Karpas-422 (cell line): ENCODE results near the gene ALPI. TPM values are rescaled to one million over a fixed set of nuclear protein-coding genes. Genes with fewer than 3 reads are reported as not detected.
"Not testable (repeated sequence)": the region's sequence is repeated elsewhere in the genome, so short reads cannot be mapped to it uniquely, and the experiment has no call there.

Experiments
- DNase-seq: peaks from one replicate; pipeline ENCODE4 v3.0.0-alpha.2; 2015
- H2AFZ ChIP-seq: fragments of 200-600 bp; sonication (generic); 2 replicates; pipeline ENCODE4 v1.6.1; 2014; ENCODE audit warnings: antibody characterized with exemption, low read length, mixed read lengths
- H3K27ac ChIP-seq: fragments of 200-600 bp; sonication (generic); 2 replicates; pipeline ENCODE4 v1.5.1; 2014; ENCODE audit warnings: mild to moderate bottlenecking, low read length, moderate library complexity
- H3K27me3 ChIP-seq: fragments of 200-600 bp; sonication (generic); 2 replicates; pipeline ENCODE4 v1.6.1; 2014; ENCODE audit warnings: low read length, mixed read lengths
- H3K36me3 ChIP-seq: fragments of 200-600 bp; sonication (generic); 2 replicates; pipeline ENCODE4 v1.6.1; 2014; ENCODE audit warnings: low read length, mixed read lengths; ENCODE audit not compliant: insufficient read depth
- H3K4me1 ChIP-seq: fragments of 200-600 bp; sonication (generic); 2 replicates; pipeline ENCODE4 v1.6.1; 2014; ENCODE audit warnings: mild to moderate bottlenecking, low read length, mixed read lengths
- H3K4me2 ChIP-seq: fragments of 200-600 bp; sonication (generic); 2 replicates; pipeline ENCODE4 v1.6.1; 2014; ENCODE audit warnings: low read length, low read depth, mild to moderate bottlenecking; ENCODE audit not compliant: poor library complexity, severe bottlenecking
- H3K4me3 ChIP-seq: fragments of 200-600 bp; sonication (generic); 2 replicates; pipeline ENCODE4 v1.5.1; 2014; ENCODE audit warnings: mild to moderate bottlenecking, antibody characterized with exemption, low read length, mixed read lengths
- H3K79me2 ChIP-seq: fragments of 200-600 bp; sonication (generic); 2 replicates; pipeline ENCODE4 v1.6.1; 2014; ENCODE audit warnings: mild to moderate bottlenecking, low read length, mixed read lengths
- H3K9ac ChIP-seq: fragments of 200-600 bp; sonication (generic); 2 replicates; pipeline ENCODE4 v1.6.0; 2014; ENCODE audit warnings: low read length
- H3K9me2 ChIP-seq: fragments of 200-600 bp; sonication (generic), shearing (Covaris generic); replicated peaks from 2 replicates; pipeline ENCODE4 v1.6.0; 2014; ENCODE audit warnings: mild to moderate bottlenecking, low read length, moderate library complexity; ENCODE audit not compliant: insufficient read depth
- H3K9me3 ChIP-seq: fragments of 300-700, 200-600 bp; sonication (generic); 2 replicates; pipeline ENCODE4 v1.6.1; 2014; ENCODE audit warnings: low read length, mixed read lengths
- H4K20me1 ChIP-seq: fragments of 200-600 bp; sonication (generic); 2 replicates; pipeline ENCODE4 v1.6.1; 2014; ENCODE audit warnings: mild to moderate bottlenecking, antibody characterized with exemption, low read length, low read depth; ENCODE audit not compliant: insufficient read depth
- total RNA-seq: library from RNA; depleted of rRNA; stranded (reverse); fragments of >200 nt; shearing (Covaris generic); gene quantifications from 2 replicates; pipeline ENCODE4 v1.2.3, GENCODE V29; 2014; ENCODE audit warnings: low replicate concordance

ALPI gene
- total RNA-seq, 1 experiment from 2014 or later = not detected

GRCh38 chr2:232431705-232432590, 24.0 kb upstream of the ALPI start:
- Histone ChIP-seq H4K20me1 (no peaks in the 10 kb centered on the region), H3K36me3 (no peaks in the 10 kb centered on the region), H3K9me3 (no peaks in the 10 kb centered on the region), H3K9ac (no peak overlapping the region), H2AFZ (no peak overlapping the region), H3K9me2 (no peaks in the 10 kb centered on the region), H3K4me2 (no peak overlapping the region), H3K4me1 (peaks cover 11% of the 10 kb centered on the region), H3K4me3 (no peak overlapping the region), H3K27ac (no peak overlapping the region), H3K27me3 (no peaks in the 10 kb centered on the region), H3K79me2 (no peaks in the 10 kb centered on the region)
- DNase-seq = no peak

- no peak overlapping the region for H3K4me2 ChIP-seq
- no peak overlapping the region for H3K27ac ChIP-seq
- peak; percentile 73 for DNase-seq
- peaks cover 11% of the 10 kb centered on the region for H3K4me1 ChIP-seq
- H3K9me2 ChIP-seq = no peaks in the 10 kb centered on the region
- no peaks in the 10 kb centered on the region for H4K20me1 ChIP-seq
- H3K27me3 ChIP-seq = no peaks in the 10 kb centered on the region
- no peak overlapping the region for H3K4me3 ChIP-seq
- H3K9me3 ChIP-seq = no peaks in the 10 kb centered on the region
- no peaks in the 10 kb centered on the region for H3K79me2 ChIP-seq
- no peak overlapping the region for H2AFZ ChIP-seq
- no peak overlapping the region for H3K9ac ChIP-seq
- H3K36me3 ChIP-seq = no peaks in the 10 kb centered on the region
Observed at GRCh38 chr2:232432598-232433184, 23.3 kb upstream of the ALPI start.

- not testable (repeated sequence) for H3K9me3 ChIP-seq, H4K20me1 ChIP-seq, H3K36me3 ChIP-seq, H3K79me2 ChIP-seq, H3K9ac ChIP-seq, H3K9me2 ChIP-seq, H3K4me2 ChIP-seq, H3K27ac ChIP-seq, H2AFZ ChIP-seq, H3K4me3 ChIP-seq, H3K27me3 ChIP-seq
- peaks cover 11% of the 10 kb centered on the region for H3K4me1 ChIP-seq
- peak; percentile 48 for DNase-seq
Observed at GRCh38 chr2:232433622-232434021, 22.3 kb upstream of the ALPI start.

DNA sequence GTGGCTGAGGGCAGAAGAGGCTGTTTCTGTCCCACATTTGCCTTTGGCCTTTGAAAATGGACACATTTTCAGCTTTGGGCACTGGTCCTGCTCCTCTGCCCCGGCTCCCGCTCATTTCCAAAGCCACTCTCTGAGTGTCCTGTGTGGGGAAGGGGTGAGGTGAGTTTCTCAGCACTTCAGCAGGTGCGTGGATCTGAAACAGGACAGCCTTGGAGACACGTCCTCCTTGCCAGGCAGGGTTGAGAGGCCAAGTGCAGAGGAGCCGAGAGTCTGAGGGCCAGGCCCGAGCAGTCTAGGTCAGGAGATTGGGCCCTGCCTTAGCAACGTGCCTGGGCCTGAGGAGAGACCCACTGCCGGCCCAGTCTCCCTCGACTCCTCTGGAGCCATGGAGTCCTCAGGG, 21.9 kb upstream of the ALPI start:
- no peak overlapping the region for H3K9ac ChIP-seq
- no peaks in the 10 kb centered on the region for H3K9me2 ChIP-seq
- no peaks in the 10 kb centered on the region for H3K79me2 ChIP-seq
- no peak overlapping the region for H3K27ac ChIP-seq
- H3K36me3 ChIP-seq = no peaks in the 10 kb centered on the region
- no peak overlapping the region for H2AFZ ChIP-seq
- H3K4me2 ChIP-seq = no peak overlapping the region
- no peaks in the 10 kb centered on the region for H3K27me3 ChIP-seq
- no peaks in the 10 kb centered on the region for H4K20me1 ChIP-seq
- H3K4me3 ChIP-seq = no peak overlapping the region
- H3K9me3 ChIP-seq = no peaks in the 10 kb centered on the region
- H3K4me1 ChIP-seq = peaks cover 11% of the 10 kb centered on the region
- DNase-seq = no peak

DNA sequence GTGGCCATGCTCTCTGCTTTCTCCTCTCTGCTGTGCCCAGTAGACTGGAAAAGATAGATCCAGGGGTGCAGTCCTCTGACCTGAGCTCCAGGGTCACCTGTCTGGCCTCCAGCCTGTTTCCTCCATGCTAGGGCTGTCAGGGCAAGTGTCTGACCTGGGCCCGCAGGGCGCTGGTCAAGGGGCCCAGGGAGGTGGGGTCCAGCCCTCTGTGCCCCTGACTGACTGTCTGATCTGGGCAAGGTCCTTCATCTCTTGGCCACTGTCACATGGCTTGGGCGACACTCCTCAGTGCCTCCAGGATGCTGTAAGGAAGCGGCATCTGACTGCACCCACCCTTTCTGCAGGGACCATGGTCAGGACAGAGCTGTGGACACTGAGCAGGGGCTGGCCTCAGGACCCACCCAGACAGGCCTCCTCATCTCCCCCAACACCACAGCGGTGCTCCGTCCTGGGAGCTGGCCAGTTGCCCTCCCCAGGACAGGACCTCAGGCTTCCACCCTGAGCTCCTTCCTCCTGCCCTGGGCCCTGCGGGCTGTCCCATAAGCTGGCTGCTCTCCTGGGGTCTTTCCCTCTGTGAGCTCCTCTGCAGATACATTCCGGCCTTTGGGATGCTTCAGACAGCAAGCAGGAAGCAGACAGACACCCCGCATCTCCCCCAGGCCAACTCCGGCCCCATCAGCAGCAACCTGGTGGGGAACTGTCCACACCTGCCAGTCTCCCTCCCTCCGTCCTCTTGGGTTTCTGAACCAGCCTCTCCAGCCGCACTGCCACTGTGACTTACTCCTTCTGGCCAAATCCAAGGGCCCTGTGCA, 21.2 kb upstream of the ALPI start:
- H3K9ac ChIP-seq = no peak overlapping the region
- H3K9me3 ChIP-seq = no peaks in the 10 kb centered on the region
- no peaks in the 10 kb centered on the region for H3K36me3 ChIP-seq
- H3K9me2 ChIP-seq = no peaks in the 10 kb centered on the region
- no peak overlapping the region for H3K27ac ChIP-seq
- no peak overlapping the region for H3K4me2 ChIP-seq
- no peak for DNase-seq
- H2AFZ ChIP-seq = no peak overlapping the region
- peaks cover 11% of the 10 kb centered on the region for H3K4me1 ChIP-seq
- H3K27me3 ChIP-seq = no peaks in the 10 kb centered on the region
- no peaks in the 10 kb centered on the region for H3K79me2 ChIP-seq
- no peaks in the 10 kb centered on the region for H4K20me1 ChIP-seq
- H3K4me3 ChIP-seq = no peak overlapping the region

GRCh38 chr2:232435375-232435648, 20.6 kb upstream of the ALPI start:
- no peak overlapping the region for H3K4me3 ChIP-seq
- no peaks in the 10 kb centered on the region for H3K27me3 ChIP-seq
- no peak overlapping the region for H3K9ac ChIP-seq
- peaks cover 11% of the 10 kb centered on the region for H3K4me1 ChIP-seq
- H3K36me3 ChIP-seq = no peaks in the 10 kb centered on the region
- H4K20me1 ChIP-seq = no peaks in the 10 kb centered on the region
- no peaks in the 10 kb centered on the region for H3K9me3 ChIP-seq
- no peak overlapping the region for H2AFZ ChIP-seq
- H3K79me2 ChIP-seq = no peaks in the 10 kb centered on the region
- H3K9me2 ChIP-seq = no peaks in the 10 kb centered on the region
- no peak overlapping the region for H3K27ac ChIP-seq
- no peak for DNase-seq
- no peak overlapping the region for H3K4me2 ChIP-seq

GRCh38 chr2:232435805-232436204, 20.1 kb upstream of the ALPI start:
- Histone ChIP-seq H3K9ac (no peak overlapping the region), H3K27ac (no peak overlapping the region), H3K4me2 (no peak overlapping the region), H3K36me3 (no peaks in the 10 kb centered on the region), H3K9me2 (no peaks in the 10 kb centered on the region), H3K9me3 (no peaks in the 10 kb centered on the region), H3K79me2 (no peaks in the 10 kb centered on the region), H3K27me3 (no peaks in the 10 kb centered on the region), H3K4me3 (no peak overlapping the region), H2AFZ (no peak overlapping the region), H4K20me1 (no peaks in the 10 kb centered on the region), H3K4me1 (peaks cover 11% of the 10 kb centered on the region)
- no peak for DNase-seq
